Aorta (tissue), 5 donors: Measurements from ENCODE around the gene FBXL22. TPM values are rescaled to one million over a fixed set of nuclear protein-coding genes. Genes with fewer than 3 reads are reported as not detected.

Experiments
- ATAC-seq: fragments of 200-7000 bp; cut with Tn5 transposase; one replicate; pipeline ENCODE4 v1.9.1; 2022; ENCODE audit warnings: moderate library complexity; ENCODE audit not compliant: low FRiP score
- DNase-seq, 2 donors: peaks; one replicate each; pipeline ENCODE4 v3.0.0-alpha.2; 2020
- H3K27ac ChIP-seq, 2 donors: one replicate each; pipeline ENCODE4 v1.5.1; 2013; ENCODE audit warnings: low read length in 2 of 2, mild to moderate bottlenecking in 2 of 2, moderate library complexity in 2 of 2, control low read depth in 1 of 2, inconsistent platforms in 1 of 2, low read depth in 1 of 2
- H3K27me3 ChIP-seq, 2 donors: one replicate each; pipeline ENCODE4 v1.6.1; 2013; ENCODE audit warnings: control low read depth in 1 of 2, low read length in 1 of 2, mild to moderate bottlenecking in 1 of 2, moderate library complexity in 1 of 2; ENCODE audit not compliant: insufficient read depth in 2 of 2, control insufficient read depth in 1 of 2
- H3K36me3 ChIP-seq, 2 donors: one replicate each; pipeline ENCODE4 v1.6.1; 2013; ENCODE audit warnings: control low read depth in 1 of 2, low read length in 1 of 2, mild to moderate bottlenecking in 1 of 2; ENCODE audit not compliant: insufficient read depth in 2 of 2, control insufficient read depth in 1 of 2
- H3K4me1 ChIP-seq, 2 donors: one replicate each; pipeline ENCODE4 v1.6.1; 2013; ENCODE audit warnings: low read length in 2 of 2, control low read depth in 1 of 2, mild to moderate bottlenecking in 1 of 2, moderate library complexity in 1 of 2; ENCODE audit not compliant: insufficient read depth in 2 of 2, control insufficient read depth in 1 of 2
- H3K4me3 ChIP-seq, 2 donors: one replicate each; pipeline ENCODE4 v1.5.1; 2013; ENCODE audit warnings: low read length in 2 of 2, control low read depth in 1 of 2, mild to moderate bottlenecking in 1 of 2
- H3K9me3 ChIP-seq: one replicate; pipeline ENCODE4 v1.6.1; 2013; ENCODE audit warnings: mild to moderate bottlenecking, low read length; ENCODE audit not compliant: control insufficient read depth
- WGBS, 2 donors: extraction: QIAGEN DNeasy Blood & Tissue Kit; methylation state at CpG; one replicate each; pipeline ENCODE4 v1.1.7; 2013; 5-methylcytosine and 5-hydroxymethylcytosine counted together
- intact Hi-C, 2 donors: fragments of 100-400 bp; cut with DNase I; formaldehyde crosslinking; loops; one replicate each; pipeline versions ENCODE4 v1.14.2 to v1.15.0; 2022
- polyA plus RNA-seq, 2 donors: library from polyadenylated mRNA; stranded (reverse); fragments of 200-250 nt; gene quantifications; one replicate each; pipeline ENCODE4 v1.2.3, GENCODE V29; 2013
- total RNA-seq, 2 donors: library from RNA; stranded (reverse); fragmentation: NEBNext Ultra II Directional; extraction: Animal tissue kit (Norgen Biotek cat#: 25700); gene quantifications; one replicate each; pipeline ENCODE4 v1.2.1, GENCODE V29; 2021
- donor health status: healthy with polysubstance abuse.
- donor health status: Bipolar disorder and iron deficiency.
- donor health status: DM: no; HTN: no; CAD: no.
- donor health status: DM: no; HTN: no; CAD: no.
- donor health status: DM: yes; HTN: yes; CAD: no.

The FBXL22 gene
- total and polyA plus RNA-seq, 4 donors = 4.8 to 32.0 (median 17.5) TPM

DNA sequence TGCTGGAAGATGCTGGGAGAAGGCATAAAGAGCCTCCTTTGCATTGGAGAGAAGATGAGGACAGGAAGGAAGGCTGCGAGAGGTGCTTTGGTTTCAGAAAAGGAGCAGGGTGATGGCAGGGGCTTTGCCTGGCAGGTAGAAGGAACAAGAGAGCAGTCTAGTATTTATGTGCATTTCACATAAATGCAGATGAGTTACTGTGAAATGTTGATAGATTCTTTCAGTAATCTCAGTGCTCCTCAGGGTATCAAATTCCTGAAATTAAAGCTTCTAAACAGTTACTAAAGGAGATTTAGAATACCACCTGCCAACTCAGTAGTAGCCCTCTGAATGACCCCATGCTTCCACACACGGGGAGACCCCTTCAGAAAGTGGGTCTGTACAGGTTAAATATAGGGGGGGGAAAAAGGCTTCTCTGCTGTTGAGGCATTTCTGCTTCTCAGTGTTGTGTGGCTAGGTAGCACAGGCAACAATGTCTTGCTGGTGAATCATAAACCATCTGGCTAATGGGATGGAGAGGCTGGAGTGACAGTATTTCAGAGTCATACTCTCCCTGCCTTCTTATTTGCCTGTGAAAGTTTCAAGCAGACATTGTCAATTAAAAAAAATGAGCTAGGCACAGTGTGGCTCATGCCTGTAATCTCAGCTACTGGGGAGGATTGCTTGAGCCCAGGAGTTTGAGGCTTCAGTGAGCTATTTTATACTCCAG, 14.3 kb upstream of the FBXL22 start:
- WGBS, 2 donors = 83 to 84% methylated on average over 2 of the region's 2 CpGs
- intact Hi-C loops = no loop called here
- Histone ChIP-seq H3K36me3 (no peaks in the 10 kb centered on the region), H3K4me1 (no peaks in the 10 kb centered on the region), H3K4me3 (no peak overlapping the region), H3K27me3 (no peaks in the 10 kb centered on the region), H3K9me3 (no peaks in the 10 kb centered on the region), H3K27ac (peak overlapping the region in 1 of 2 donors; percentile 51)
- DNase-seq = no peak
- no peak for ATAC-seq

DNA sequence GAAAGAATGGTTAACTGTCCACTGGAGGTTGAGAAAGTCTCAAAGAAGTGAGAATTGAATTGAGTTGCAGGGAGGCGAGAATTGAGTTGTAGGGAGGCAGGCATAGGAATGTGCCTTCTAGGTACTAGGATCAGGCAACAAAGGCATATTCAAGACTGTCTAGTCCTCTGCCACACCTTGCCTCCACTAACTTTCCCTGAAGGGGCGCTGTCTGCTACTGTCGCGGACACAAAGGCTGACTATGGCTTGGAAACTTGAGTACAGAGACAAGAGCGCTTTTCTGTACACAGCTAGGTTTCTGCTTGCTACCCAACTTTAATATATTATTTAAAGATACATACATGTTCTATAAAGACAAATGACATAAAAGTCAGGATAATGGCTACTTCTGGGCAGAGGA, 10.4 kb upstream of the FBXL22 start:
- no peaks in the 10 kb centered on the region for H3K9me3 ChIP-seq
- WGBS, 2 donors = 94 to 95% methylated on average over 5 of the region's 5 CpGs
- H3K36me3 ChIP-seq = peaks cover 2 to 4% of the 10 kb centered on the region in 2 donors
- no peak overlapping the region for H3K4me3 ChIP-seq
- DNase-seq (no peak), ATAC-seq (no peak)
- no peaks in the 10 kb centered on the region for H3K4me1 ChIP-seq
- H3K27ac ChIP-seq = no peak overlapping the region
- H3K27me3 ChIP-seq = no peaks in the 10 kb centered on the region
- intact Hi-C loops = no loop called here

DNA sequence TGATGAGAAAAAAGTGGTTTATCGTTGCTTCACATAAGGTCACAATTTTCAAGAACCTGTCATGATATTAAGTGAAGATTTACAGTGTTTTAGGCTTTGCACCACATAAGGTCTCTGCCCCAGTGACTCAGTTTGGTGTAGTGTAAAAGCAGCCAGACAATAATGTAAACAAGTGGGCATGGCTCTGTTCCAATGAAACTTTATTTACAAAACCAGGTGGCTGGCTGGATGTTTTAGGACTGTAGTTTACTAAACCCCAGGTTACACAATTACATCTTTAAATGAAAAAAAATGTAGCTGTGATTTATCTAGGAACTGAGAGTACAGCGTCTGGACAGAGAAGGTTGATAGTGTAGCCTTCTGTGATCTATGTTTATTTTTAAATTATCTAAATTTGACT, 9.7 kb upstream of the FBXL22 start:
- Histone ChIP-seq H3K27ac (no peak overlapping the region), H3K4me3 (no peak overlapping the region), H3K9me3 (no peaks in the 10 kb centered on the region), H3K4me1 (no peaks in the 10 kb centered on the region), H3K27me3 (no peaks in the 10 kb centered on the region), H3K36me3 (peaks cover 4 to 5% of the 10 kb centered on the region in 2 donors)
- 62 to 68% methylated on average over 2 of the region's 2 CpGs for WGBS, 2 donors
- intact Hi-C loops = no loop called here
- no peak for DNase-seq
- ATAC-seq = no peak

DNA sequence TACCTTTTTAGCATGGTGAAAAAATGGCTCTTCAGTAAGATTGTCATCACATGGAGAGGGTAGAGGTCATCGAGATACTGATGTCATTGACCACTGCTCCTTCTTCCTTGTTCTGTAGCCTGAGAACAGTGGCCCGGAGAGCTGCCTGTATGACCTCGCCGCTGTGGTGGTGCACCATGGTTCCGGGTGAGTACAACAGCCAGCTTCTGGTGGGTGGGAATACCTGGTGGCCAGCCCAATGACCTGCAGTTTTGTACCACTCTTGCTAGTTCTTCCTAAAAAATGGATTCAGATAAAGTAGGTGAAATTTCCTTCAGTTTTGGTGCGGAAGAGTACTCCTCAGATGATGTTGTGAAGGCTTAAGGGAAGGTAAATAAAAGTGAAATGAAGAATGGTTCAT, 8.4 kb upstream of the FBXL22 start:
- peaks cover 4 to 6% of the 10 kb centered on the region in 2 donors for H3K36me3 ChIP-seq
- DNase-seq (no peak), ATAC-seq (no peak)
- H3K4me3 ChIP-seq = no peak overlapping the region
- intact Hi-C loops = no loop called here
- H3K27ac ChIP-seq = no peak overlapping the region
- H3K9me3 ChIP-seq = no peaks in the 10 kb centered on the region
- 96 to 97% methylated on average over 6 of the region's 6 CpGs for WGBS, 2 donors
- no peaks in the 10 kb centered on the region for H3K27me3 ChIP-seq
- H3K4me1 ChIP-seq = no peaks in the 10 kb centered on the region

DNA sequence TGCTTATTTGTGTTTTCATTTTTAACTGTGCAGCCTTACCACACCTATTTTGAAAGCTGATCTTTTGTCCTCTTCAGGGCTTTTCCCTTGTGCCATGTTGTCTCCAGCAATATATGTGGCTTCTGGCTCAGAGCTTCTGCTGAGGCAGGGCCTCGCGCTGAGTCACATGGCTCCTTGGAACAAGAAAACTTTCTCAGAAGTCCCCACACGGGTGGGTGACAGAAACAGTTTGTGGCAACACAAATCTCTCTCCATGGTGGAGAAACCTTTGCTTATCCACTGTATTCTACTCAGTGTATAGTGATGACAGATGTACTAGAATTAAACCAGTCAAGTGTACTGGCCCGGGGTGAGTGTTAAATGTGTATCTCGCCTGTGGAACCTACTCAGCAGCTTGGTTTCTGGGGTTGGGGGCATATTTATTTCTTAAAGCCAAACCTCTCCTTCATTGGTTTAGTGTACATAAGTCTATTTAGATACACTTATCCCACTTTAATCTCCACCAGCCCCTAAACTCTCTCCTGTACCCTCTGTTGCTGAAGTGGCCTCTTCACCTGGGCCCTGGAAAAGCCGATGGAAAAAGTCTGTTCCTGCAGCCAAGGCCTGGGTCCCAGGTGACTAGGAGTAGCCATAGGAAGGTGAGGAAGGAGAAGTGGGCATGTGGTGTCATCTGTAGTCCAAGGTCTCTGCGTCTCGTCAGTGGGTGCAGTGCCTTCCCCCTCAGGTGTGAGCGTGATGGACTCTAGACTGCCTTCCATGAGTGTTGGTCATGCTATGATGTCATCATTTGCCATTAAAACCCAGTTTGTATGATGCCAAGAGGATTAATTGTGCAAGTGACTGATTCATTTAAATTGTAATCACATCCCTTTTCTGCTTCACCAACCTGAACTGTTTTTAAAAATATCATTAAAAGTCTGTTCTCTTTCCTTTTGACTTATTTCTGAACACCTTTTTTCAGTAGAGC, 3.2 kb upstream of the FBXL22 start:
- Histone ChIP-seq H3K36me3 (peaks cover 3 to 4% of the 10 kb centered on the region in 2 donors), H3K27me3 (no peaks in the 10 kb centered on the region), H3K4me3 (no peak overlapping the region), H3K4me1 (peaks cover 3 to 6% of the 10 kb centered on the region in 2 donors), H3K9me3 (no peaks in the 10 kb centered on the region), H3K27ac (no peak overlapping the region)
- intact Hi-C loops = loop anchor here in 1 of 2 donors (5.0 kb wide), 2 partner anchors 37 to 127 kb away; no protein-coding TSS in a partner anchor
- ATAC-seq (no peak), DNase-seq (no peak)
- WGBS, 2 donors = 68 to 78% methylated on average over 9 of the region's 9 CpGs

DNA sequence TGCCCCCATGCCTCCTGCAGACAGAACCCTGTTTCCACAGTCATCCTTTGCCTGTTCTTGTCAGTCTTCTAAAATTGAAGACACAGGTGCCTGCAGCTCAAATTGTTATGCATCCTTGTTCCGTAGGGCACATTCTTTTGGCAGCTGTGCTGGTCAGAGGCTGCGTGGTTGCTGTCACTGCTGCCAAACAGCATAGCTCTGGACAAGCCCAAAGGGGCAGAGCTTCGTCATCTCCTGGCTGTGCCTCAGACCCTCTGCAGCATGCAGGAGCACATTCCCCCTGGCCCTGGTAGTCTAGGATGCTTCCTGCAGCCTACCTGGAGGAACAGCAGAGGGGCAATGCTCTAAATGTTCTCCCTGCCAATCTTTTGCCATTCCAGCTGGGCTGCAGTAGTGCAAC, 2.1 kb upstream of the FBXL22 start:
- DNase-seq = peak; percentile 52 to 78
- Histone ChIP-seq H3K4me1 (peaks cover 3 to 6% of the 10 kb centered on the region in 2 donors), H3K9me3 (no peaks in the 10 kb centered on the region), H3K4me3 (no peak overlapping the region), H3K27me3 (no peaks in the 10 kb centered on the region), H3K36me3 (peaks cover 3 to 4% of the 10 kb centered on the region in 2 donors), H3K27ac (peak overlapping the region; percentile 45 to 85)
- 2 to 6% methylated on average over 3 of the region's 3 CpGs for WGBS, 2 donors
- no peak for ATAC-seq
- intact Hi-C loops = loop anchor here (5.0 kb wide), 3 partner anchors 93 to 308 kb away; partner anchors contain the start of gene USP3 (in 2 of the 2)

- ATAC-seq = no peak
- no peak overlapping the region for H3K4me3 ChIP-seq
- intact Hi-C loops = loop anchor here (5.0 kb wide), 3 partner anchors 93 to 308 kb away; partner anchors contain the start of gene USP3 (in 2 of the 2)
- H3K27me3 ChIP-seq = no peaks in the 10 kb centered on the region
- 63 to 78% methylated on average over 1 of the region's 1 CpG for WGBS, 2 donors
- peaks cover 3 to 4% of the 10 kb centered on the region in 2 donors for H3K36me3 ChIP-seq
- H3K9me3 ChIP-seq = no peaks in the 10 kb centered on the region
- H3K4me1 ChIP-seq = peaks cover 3 to 6% of the 10 kb centered on the region in 2 donors
- peak overlapping the region; percentile 85 to 99 for H3K27ac ChIP-seq
- no peak for DNase-seq
Measured at GRCh38 chr15:63595688-63596087, 1.5 kb upstream of the FBXL22 start.

DNA sequence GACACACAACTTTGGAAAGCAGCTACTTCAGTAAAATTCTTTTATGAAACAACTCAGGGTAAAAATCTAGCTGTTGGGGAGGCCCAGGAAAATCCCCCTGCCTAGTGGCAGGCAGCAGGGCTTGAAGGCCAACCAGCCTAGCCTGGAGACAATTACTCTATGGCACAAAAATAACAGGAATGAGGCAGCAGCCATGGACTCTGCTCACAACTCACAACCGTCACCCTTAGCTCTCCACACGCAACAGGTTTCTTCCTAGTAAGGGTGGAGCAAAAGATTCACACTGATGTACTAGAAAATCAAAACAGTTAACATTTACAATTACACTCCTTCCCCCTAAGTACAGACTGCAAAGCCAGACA, 530 bp upstream of the FBXL22 start:
- WGBS, 2 donors = 4% methylated on average over 2 of the region's 2 CpGs
- Histone ChIP-seq H3K36me3 (peaks cover 0 to 4% of the 10 kb centered on the region in 2 donors), H3K27ac (peak overlapping the region; percentile 87 to 99), H3K9me3 (no peaks in the 10 kb centered on the region), H3K4me3 (no peak overlapping the region), H3K4me1 (peaks cover 3 to 6% of the 10 kb centered on the region in 2 donors), H3K27me3 (no peaks in the 10 kb centered on the region)
- intact Hi-C loops = loop anchor here (5.0 kb wide), 3 partner anchors 94 to 309 kb away; partner anchors contain the start of gene USP3 (in 2 of the 2)
- ATAC-seq (peak; percentile 24), DNase-seq (no peak)
